Activated T-helper 17 cell treated with anti-CD3 and anti-CD28 coated beads, Interleukin-2, amount 50 U/mL, for 72 hours (primary cell): ENCODE data around the gene SHC2. TPM values are rescaled to one million over a fixed set of nuclear protein-coding genes. Genes with fewer than 3 reads are reported as not detected.

ENCODE experiments used
- ATAC-seq: fragments of 150-1000 bp; cut with Tn5 transposase; replicated peaks from 2 replicates; pipeline ENCODE4 v1.10.0; 2021; ENCODE audit warnings: mild to moderate bottlenecking, moderate library complexity
- H3K27ac Mint-ChIP-seq: one replicate; pipeline ENCODE4 v1.8.0; 2022; ENCODE audit warnings: mixed read lengths
- H3K27me3 Mint-ChIP-seq: one replicate; pipeline ENCODE4 v1.8.0; 2022; ENCODE audit warnings: mixed read lengths
- H3K36me3 Mint-ChIP-seq: one replicate; pipeline ENCODE4 v1.8.0; 2022; ENCODE audit warnings: low read depth, mild to moderate bottlenecking, mixed read lengths
- H3K4me1 Mint-ChIP-seq: one replicate; pipeline ENCODE4 v1.8.0; 2022; ENCODE audit warnings: mixed read lengths
- H3K4me3 Mint-ChIP-seq: one replicate; pipeline ENCODE4 v1.8.0; 2022; ENCODE audit warnings: mild to moderate bottlenecking, mixed read lengths
- H3K9me3 Mint-ChIP-seq: one replicate; pipeline ENCODE4 v1.8.0; 2022; ENCODE audit warnings: mixed read lengths
- total RNA-seq, 2 donors: library from RNA; stranded (reverse); gene quantifications; one replicate each; pipeline ENCODE4 v1.2.3, GENCODE V29; 2022

SHC2 gene, protein sequence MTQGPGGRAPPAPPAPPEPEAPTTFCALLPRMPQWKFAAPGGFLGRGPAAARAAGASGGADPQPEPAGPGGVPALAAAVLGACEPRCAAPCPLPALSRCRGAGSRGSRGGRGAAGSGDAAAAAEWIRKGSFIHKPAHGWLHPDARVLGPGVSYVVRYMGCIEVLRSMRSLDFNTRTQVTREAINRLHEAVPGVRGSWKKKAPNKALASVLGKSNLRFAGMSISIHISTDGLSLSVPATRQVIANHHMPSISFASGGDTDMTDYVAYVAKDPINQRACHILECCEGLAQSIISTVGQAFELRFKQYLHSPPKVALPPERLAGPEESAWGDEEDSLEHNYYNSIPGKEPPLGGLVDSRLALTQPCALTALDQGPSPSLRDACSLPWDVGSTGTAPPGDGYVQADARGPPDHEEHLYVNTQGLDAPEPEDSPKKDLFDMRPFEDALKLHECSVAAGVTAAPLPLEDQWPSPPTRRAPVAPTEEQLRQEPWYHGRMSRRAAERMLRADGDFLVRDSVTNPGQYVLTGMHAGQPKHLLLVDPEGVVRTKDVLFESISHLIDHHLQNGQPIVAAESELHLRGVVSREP
- under 1 TPM in 1 of 2 donors, not detected in 1; 0.26 TPM for total RNA-seq

- Mint-ChIP-seq H3K27ac (no peak within 1 kb of the TSS), H3K27me3 (peaks cover 4% of the 10 kb centered on the region), H3K4me1 (no peaks in the 10 kb centered on the region), H3K4me3 (peak within 1 kb of the TSS; percentile 41), H3K9me3 (no peaks in the 10 kb centered on the region), H3K36me3 (no peaks in the 10 kb centered on the region)
- ATAC-seq: no peak
Observed at GRCh38 chr19:460877-461720, at the start of gene SHC2. Gene SHC2, minus strand, starts transcription at chr19:461033. Its CDS starts 37 bp downstream, at chr19:460996.

- no peak for ATAC-seq
- H3K4me1 Mint-ChIP-seq: peaks cover 22% of the 10 kb centered on the region
- H3K27ac Mint-ChIP-seq: peak overlapping the region; percentile 93
- H3K36me3 Mint-ChIP-seq: peaks cover 14% of the 10 kb centered on the region
- H3K9me3 Mint-ChIP-seq: no peaks in the 10 kb centered on the region
- H3K27me3 Mint-ChIP-seq: no peaks in the 10 kb centered on the region
- peak overlapping the region; percentile 87 for H3K4me3 Mint-ChIP-seq
Observed at GRCh38 chr19:508204-509150, 47.6 kb upstream of the SHC2 start.

- Mint-ChIP-seq H3K4me1 (peaks cover 22% of the 10 kb centered on the region), H3K9me3 (no peaks in the 10 kb centered on the region), H3K27me3 (no peaks in the 10 kb centered on the region), H3K4me3 (peak within 1 kb of the TSS; percentile 87), H3K36me3 (peaks cover 14% of the 10 kb centered on the region), H3K27ac (peak within 1 kb of the TSS; percentile 99)
- ATAC-seq: peak; percentile 68
Observed at GRCh38 chr19:507286-508203, 46.7 kb upstream of the SHC2 start, which contains the start of gene TPGS1. Gene TPGS1, plus strand, starts transcription at chr19:507497. Its CDS starts 10 bp downstream, at chr19:507507.

DNA sequence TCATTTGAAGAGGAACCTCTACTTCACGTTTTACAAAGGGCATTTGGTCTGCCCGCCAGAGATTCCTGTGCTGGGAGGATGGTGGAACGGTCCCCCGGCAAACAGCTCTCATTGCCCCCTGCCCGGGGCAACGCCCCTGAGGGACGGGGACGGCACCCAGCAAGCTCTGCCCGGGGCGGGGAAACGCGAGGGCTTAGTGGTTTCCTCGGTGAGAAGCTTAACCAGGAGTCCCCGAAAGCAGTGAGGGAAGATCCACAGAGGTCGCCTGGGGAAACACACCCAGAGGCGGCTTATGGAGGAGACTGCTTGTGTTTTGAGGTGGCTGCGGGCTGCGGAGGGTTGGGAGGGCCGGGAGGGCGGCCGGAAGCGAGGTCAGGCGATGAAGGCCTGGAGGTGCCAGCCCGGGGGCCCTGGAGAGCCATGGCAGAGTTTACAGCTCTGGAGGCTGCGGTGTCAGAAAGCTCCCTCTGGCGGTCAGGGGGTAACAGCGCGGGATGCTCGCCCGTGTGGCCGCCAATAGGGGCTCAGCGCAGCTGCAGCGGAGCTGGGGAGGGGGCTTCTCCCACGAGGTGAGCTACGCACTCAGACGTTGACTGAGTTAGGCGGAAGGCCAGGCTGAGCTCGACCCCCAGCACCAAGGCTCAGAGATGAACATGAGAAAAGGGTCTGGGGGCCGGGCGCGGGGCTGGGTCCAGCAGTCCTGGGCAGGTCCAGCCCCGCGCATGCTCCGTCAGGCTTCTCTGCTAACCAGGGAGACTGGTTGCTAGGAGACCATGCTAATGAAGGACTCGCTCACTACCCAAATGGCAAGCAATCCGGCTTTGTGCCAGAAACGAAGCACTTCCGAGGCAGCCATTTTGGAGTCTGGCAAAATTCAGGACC is 45.8 kb upstream of the SHC2 start:
- no peaks in the 10 kb centered on the region for H3K27me3 Mint-ChIP-seq
- H3K27ac Mint-ChIP-seq: peak overlapping the region; percentile 99
- H3K9me3 Mint-ChIP-seq: no peaks in the 10 kb centered on the region
- H3K4me1 Mint-ChIP-seq: peaks cover 22% of the 10 kb centered on the region
- ATAC-seq: peak; percentile 77
- peaks cover 14% of the 10 kb centered on the region for H3K36me3 Mint-ChIP-seq
- peak overlapping the region; percentile 87 for H3K4me3 Mint-ChIP-seq

GRCh38 chr19:504616-505015 is 43.8 kb upstream of the SHC2 start:
- no peak overlapping the region for H3K27ac Mint-ChIP-seq
- no peak for ATAC-seq
- no peak overlapping the region for H3K4me3 Mint-ChIP-seq
- peaks cover 8% of the 10 kb centered on the region for H3K36me3 Mint-ChIP-seq
- H3K27me3 Mint-ChIP-seq: no peaks in the 10 kb centered on the region
- H3K4me1 Mint-ChIP-seq: peaks cover 14% of the 10 kb centered on the region
- no peaks in the 10 kb centered on the region for H3K9me3 Mint-ChIP-seq

GRCh38 chr19:501646-502045 is 40.8 kb upstream of the SHC2 start:
- H3K27me3 Mint-ChIP-seq: peaks cover 10% of the 10 kb centered on the region
- ATAC-seq: no peak
- H3K4me1 Mint-ChIP-seq: peaks cover 3% of the 10 kb centered on the region
- no peak overlapping the region for H3K4me3 Mint-ChIP-seq
- peaks cover under 1% of the 10 kb centered on the region for H3K36me3 Mint-ChIP-seq
- H3K27ac Mint-ChIP-seq: no peak overlapping the region
- H3K9me3 Mint-ChIP-seq: no peaks in the 10 kb centered on the region

DNA sequence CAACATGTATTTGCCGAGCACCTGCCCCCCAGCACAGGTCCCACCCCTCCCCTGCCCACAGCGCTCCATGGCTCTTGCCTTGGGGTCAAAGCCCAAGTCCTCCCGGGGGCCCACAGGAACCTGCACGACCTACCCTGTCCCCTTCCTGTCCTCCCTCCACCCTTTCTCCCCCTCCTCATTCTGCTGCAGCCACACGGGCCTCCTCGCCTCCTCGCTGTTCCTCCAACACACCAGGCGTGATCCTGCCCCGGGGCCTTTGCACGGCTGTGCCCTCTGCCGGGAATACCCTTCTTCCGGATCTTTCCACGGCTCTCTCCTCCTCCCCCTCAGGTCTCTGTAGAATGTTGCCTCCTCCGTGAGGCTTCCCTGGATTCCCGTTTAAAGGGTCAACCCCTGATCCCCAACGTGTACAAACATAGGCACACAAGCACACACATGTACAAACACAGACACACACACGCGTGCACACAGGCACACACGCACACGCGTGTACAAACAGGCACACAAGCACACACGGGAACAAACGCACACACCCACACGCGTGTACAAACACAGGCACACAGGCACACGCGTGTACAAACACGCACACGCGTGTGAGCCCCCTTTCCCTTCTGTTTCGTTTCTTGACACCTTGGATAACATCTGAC is 38.3 kb upstream of the SHC2 start:
- peaks cover 10% of the 10 kb centered on the region for H3K27me3 Mint-ChIP-seq
- ATAC-seq: no peak
- no peak overlapping the region for H3K27ac Mint-ChIP-seq
- no peaks in the 10 kb centered on the region for H3K36me3 Mint-ChIP-seq
- no peak overlapping the region for H3K4me3 Mint-ChIP-seq
- H3K4me1 Mint-ChIP-seq: no peaks in the 10 kb centered on the region
- H3K9me3 Mint-ChIP-seq: no peaks in the 10 kb centered on the region

DNA sequence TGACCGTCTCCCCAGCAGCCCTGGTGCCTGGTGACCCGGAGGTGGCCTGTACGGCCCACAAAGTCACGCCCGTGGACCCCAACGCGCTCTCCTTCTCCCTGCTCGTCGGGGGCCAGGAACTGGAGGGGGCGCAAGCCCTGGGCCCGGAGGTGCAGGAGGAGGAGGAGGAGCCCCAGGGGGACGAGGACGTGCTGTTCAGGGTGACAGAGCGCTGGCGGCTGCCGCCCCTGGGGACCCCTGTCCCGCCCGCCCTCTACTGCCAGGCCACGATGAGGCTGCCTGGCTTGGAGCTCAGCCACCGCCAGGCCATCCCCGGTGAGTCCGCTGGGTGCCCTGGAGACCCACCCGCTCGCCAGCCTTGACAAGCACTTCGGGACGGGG is 37.7 kb upstream of the SHC2 start:
- Mint-ChIP-seq H3K27ac (no peak overlapping the region), H3K9me3 (no peaks in the 10 kb centered on the region), H3K4me1 (no peaks in the 10 kb centered on the region), H3K36me3 (no peaks in the 10 kb centered on the region), H3K4me3 (no peak overlapping the region), H3K27me3 (peaks cover 10% of the 10 kb centered on the region)
- ATAC-seq: no peak

DNA sequence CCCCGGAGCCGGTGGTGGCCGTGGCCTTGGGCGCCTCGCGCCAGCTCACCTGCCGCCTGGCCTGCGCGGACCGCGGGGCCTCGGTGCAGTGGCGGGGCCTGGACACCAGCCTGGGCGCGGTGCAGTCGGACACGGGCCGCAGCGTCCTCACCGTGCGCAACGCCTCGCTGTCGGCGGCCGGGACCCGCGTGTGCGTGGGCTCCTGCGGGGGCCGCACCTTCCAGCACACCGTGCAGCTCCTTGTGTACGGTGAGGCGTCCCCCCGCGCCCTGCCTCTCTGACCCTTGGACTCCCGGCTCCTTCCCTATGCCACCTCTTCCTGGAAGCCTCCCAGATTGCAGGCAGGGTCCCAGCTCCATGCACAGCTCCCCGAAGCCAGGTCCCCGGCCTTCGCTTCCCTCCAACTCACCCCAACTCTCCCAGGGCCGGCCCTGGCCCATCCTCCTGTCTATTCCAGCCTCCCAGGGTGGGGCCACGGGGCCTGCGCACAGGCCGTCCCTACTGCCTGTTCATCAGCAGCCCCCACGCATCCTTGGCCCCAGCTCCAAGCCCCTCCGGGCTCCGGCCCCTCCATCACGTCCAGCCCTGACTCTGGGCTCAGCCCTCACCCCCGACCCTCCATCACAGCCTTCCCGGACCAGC is 37.2 kb upstream of the SHC2 start:
- ATAC-seq: peak; percentile 43
- Mint-ChIP-seq H3K4me1 (no peaks in the 10 kb centered on the region), H3K27me3 (peaks cover 10% of the 10 kb centered on the region), H3K9me3 (no peaks in the 10 kb centered on the region), H3K4me3 (no peak overlapping the region), H3K27ac (no peak overlapping the region), H3K36me3 (no peaks in the 10 kb centered on the region)

- H3K4me1 Mint-ChIP-seq: no peaks in the 10 kb centered on the region
- peaks cover 10% of the 10 kb centered on the region for H3K27me3 Mint-ChIP-seq
- no peak overlapping the region for H3K4me3 Mint-ChIP-seq
- H3K36me3 Mint-ChIP-seq: no peaks in the 10 kb centered on the region
- ATAC-seq: no peak
- H3K27ac Mint-ChIP-seq: no peak overlapping the region
- no peaks in the 10 kb centered on the region for H3K9me3 Mint-ChIP-seq
Observed at GRCh38 chr19:497491-497868, 36.6 kb upstream of the SHC2 start.

DNA sequence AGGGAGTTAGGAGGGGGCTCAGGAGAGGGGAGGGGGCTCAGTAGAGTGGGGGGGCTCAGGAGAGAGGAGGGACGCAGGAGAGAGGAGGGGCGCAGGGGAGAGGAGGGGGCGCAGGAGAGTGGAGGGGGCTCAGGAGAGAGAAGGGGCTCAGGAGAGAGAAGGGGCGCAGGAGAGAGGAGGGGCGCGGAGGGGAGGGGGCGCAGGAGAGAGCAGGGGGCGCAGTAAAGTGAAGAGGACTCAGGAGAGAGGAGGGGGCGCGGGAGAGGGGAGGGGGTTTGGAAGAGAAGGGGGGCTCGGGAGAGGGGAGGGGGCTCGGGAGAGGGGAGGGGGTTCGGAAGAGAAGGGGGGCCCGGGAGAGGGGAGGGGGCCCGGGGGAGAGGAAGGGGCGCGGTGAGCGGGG is 36.2 kb upstream of the SHC2 start:
- Mint-ChIP-seq H3K27me3 (peaks cover 10% of the 10 kb centered on the region), H3K4me3 (no peak overlapping the region), H3K9me3 (no peaks in the 10 kb centered on the region), H3K27ac (no peak overlapping the region), H3K4me1 (no peaks in the 10 kb centered on the region), H3K36me3 (no peaks in the 10 kb centered on the region)
- no peak for ATAC-seq
